Embryonic facial prominence (tissue), 1 donor: Measurements from ENCODE around the gene TRAPPC4.
"Not testable (repeated sequence)": the region's sequence is repeated elsewhere in the genome, so short reads cannot be mapped to it uniquely, and the experiment has no call there.

ENCODE experiments used
- DNase-seq: peaks from one replicate; pipeline ENCODE4 v3.0.0-alpha.2; 2016; ENCODE audit errors: extremely low spot score

Gene TRAPPC4

GRCh38 chr11:119018074-119018938 is at the start of gene TRAPPC4, which contains the start of gene RPS25:
Gene TRAPPC4, plus strand, starts transcription at chr11:119018766. Its CDS starts 30 bp downstream, at chr11:119018796.
Gene RPS25, minus strand, starts transcription at chr11:119018343. Its CDS starts 59 bp downstream, at chr11:119018284.
- peak; percentile 95 for DNase-seq

GRCh38 chr11:118969508-118969907 is 49.1 kb upstream of the TRAPPC4 start:
- not testable (repeated sequence) for DNase-seq

- DNase-seq: no peak
Measured at GRCh38 chr11:118971646-118972045, 46.9 kb upstream of the TRAPPC4 start, which contains the start of gene FOXR1. Gene FOXR1, plus strand, starts transcription at chr11:118971761. Its CDS starts 171 bp downstream, at chr11:118971932.

GRCh38 chr11:118973985-118974384 is 44.6 kb upstream of the TRAPPC4 start:
- no peak for DNase-seq

- no peak for DNase-seq
Measured at GRCh38 chr11:118975771-118976709, 42.5 kb upstream of the TRAPPC4 start.

- no peak for DNase-seq
Measured at GRCh38 chr11:118979434-118979833, 39.1 kb upstream of the TRAPPC4 start.

- no peak for DNase-seq
Measured at GRCh38 chr11:118980191-118980881, 38.2 kb upstream of the TRAPPC4 start.

GRCh38 chr11:118984337-118984736 is 34.2 kb upstream of the TRAPPC4 start:
- DNase-seq: not testable (repeated sequence)

GRCh38 chr11:118984825-118985224 is 33.7 kb upstream of the TRAPPC4 start:
- DNase-seq: no peak

- DNase-seq: no peak
Measured at GRCh38 chr11:118988280-118988679, 30.3 kb upstream of the TRAPPC4 start.

GRCh38 chr11:118991486-118992038 is 27.0 kb upstream of the TRAPPC4 start:
- not testable (repeated sequence) for DNase-seq

GRCh38 chr11:118996926-118997626 is 21.5 kb upstream of the TRAPPC4 start:
- no peak for DNase-seq

GRCh38 chr11:118997627-118998387 is 20.8 kb upstream of the TRAPPC4 start, which contains the start of gene CENATAC:
Gene CENATAC, plus strand, starts transcription at chr11:118998138. Its CDS starts 60 bp downstream, at chr11:118998198.
- DNase-seq: peak; percentile 68

GRCh38 chr11:118998388-118998717 is 20.2 kb upstream of the TRAPPC4 start:
- DNase-seq: no peak

GRCh38 chr11:118998822-118999221 is 19.7 kb upstream of the TRAPPC4 start:
- no peak for DNase-seq

GRCh38 chr11:119000906-119001305 is 17.7 kb upstream of the TRAPPC4 start:
- DNase-seq: no peak

- DNase-seq: no peak
Measured at GRCh38 chr11:119006656-119007055, 11.9 kb upstream of the TRAPPC4 start.

GRCh38 chr11:119011476-119012053 is 7.0 kb upstream of the TRAPPC4 start:
- no peak for DNase-seq

GRCh38 chr11:119012629-119013170 is 5.9 kb upstream of the TRAPPC4 start:
- no peak for DNase-seq
